ENCODE data around the gene PEAR1.

DNA sequence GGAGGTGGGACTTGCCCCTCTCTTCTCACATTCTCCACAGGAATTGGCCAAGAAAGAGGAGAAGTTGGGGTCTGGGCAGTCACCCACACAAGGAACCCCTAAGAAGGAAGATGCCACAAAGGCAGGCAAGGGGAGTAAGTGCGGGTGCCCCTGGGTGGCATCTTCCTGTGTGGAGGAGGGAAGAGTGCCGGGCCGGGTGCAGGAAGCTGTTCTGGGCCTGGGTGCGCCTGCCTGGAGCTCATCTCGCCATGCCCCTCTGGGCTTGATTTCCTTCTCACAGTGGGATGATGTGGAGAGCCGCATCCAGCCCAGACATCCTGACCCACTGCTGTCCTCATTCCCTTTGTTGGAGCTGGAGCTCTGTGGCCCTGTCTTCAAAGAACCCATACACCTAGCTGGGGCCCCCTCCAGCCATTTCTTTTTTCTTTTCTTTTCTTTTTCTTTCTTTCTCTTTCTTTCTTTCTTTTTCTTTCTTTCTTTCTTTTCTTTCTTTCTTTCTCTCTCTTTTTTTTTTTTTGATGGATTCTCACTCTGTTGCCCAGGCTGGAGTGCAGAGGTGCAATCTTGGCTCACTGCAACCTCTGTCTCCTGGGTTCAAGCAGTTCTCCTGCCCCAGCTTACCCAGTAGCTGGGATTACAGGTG is 36.2 kb downstream of the PEAR1 start:
- TF ChIP-seq L3MBTL2 (conservative IDR thresholded peaks at IDR 0.05): no peak
- TF ChIP-seq TARDBP (IDR thresholded peaks at IDR 0.05): no peak
- no peak for TF ChIP-seq SP1 (IDR thresholded peaks at IDR 0.05)
- no peak for TF ChIP-seq ELF4 (IDR thresholded peaks at IDR 0.05)
- TF ChIP-seq BHLHE40 (IDR thresholded peaks at IDR 0.05; ENCODE audit: borderline replicate concordance): no peak
- no peak for TF ChIP-seq NFRKB (IDR thresholded peaks at IDR 0.05)
- no peak for TF ChIP-seq CTBP1 (IDR thresholded peaks at IDR 0.05; ENCODE audit: borderline replicate concordance)
